Measurements from ENCODE around the gene SELPLG.
A peak's percentile ranks its signal among the peaks of the same experiment; 100 is the strongest.

DNA sequence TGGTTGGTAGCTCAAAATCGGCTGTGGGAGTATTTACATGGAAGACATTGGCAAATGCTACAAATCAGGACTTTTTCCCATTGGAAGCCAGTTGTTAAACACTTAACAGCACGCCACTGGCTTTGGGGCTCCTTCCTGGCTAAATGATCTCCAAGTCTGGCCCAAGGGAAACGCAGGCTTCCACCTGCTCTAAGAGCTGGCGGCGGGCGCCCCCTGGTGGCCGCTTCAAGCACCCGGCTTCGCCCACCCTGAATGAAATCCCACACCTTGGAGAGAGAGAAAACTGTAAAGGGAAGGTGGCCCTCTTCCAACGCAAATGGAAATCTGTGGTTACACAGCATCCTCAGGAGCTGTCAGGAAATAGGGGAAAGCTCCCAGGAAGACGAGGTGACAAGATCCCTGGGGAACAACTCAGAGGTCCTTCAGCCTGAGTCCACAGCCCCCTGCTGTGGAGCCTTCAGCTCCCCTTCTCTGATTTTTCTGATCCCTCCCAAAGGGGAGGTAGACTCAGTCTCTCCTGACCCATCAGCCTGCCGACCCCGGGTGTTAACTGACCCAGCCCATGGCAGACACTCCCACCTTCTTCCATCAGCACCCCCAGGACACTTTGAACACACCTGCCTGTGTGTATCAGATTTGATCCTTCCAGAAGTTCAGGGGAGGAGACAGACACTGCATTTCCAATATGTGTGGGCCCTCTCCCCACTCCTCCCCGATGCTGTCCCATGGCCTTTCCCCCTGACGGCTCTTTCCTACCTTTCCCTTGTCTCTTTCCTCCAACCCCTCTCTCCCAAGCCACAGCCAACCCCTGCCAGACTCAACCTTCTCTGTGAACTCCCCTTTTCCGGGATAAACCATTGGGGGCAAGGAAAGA, 15.4 kb downstream of the SELPLG start:
- TF ChIP-seq SP1 (IDR thresholded peaks at IDR 0.05) (no peak), RXRA (IDR thresholded peaks at IDR 0.05) (no peak), EGR1 (IDR thresholded peaks at IDR 0.05; ENCODE audit: low read depth in 2 of 2) (no peak), RAD21 (IDR thresholded peaks at IDR 0.05) (peak; percentile 95 to 96), HNF4A (conservative IDR thresholded peaks at IDR 0.05) (no peak), FOXA1 (IDR thresholded peaks at IDR 0.05) (no peak)
- TF ChIP-seq, protein P1, sequence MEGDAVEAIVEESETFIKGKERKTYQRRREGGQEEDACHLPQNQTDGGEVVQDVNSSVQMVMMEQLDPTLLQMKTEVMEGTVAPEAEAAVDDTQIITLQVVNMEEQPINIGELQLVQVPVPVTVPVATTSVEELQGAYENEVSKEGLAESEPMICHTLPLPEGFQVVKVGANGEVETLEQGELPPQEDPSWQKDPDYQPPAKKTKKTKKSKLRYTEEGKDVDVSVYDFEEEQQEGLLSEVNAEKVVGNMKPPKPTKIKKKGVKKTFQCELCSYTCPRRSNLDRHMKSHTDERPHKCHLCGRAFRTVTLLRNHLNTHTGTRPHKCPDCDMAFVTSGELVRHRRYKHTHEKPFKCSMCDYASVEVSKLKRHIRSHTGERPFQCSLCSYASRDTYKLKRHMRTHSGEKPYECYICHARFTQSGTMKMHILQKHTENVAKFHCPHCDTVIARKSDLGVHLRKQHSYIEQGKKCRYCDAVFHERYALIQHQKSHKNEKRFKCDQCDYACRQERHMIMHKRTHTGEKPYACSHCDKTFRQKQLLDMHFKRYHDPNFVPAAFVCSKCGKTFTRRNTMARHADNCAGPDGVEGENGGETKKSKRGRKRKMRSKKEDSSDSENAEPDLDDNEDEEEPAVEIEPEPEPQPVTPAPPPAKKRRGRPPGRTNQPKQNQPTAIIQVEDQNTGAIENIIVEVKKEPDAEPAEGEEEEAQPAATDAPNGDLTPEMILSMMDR (IDR thresholded peaks at IDR 0.05; ENCODE audit: low read depth, low read length, missing input control) = peak; percentile 84
- TF ChIP-seq, protein P2, sequence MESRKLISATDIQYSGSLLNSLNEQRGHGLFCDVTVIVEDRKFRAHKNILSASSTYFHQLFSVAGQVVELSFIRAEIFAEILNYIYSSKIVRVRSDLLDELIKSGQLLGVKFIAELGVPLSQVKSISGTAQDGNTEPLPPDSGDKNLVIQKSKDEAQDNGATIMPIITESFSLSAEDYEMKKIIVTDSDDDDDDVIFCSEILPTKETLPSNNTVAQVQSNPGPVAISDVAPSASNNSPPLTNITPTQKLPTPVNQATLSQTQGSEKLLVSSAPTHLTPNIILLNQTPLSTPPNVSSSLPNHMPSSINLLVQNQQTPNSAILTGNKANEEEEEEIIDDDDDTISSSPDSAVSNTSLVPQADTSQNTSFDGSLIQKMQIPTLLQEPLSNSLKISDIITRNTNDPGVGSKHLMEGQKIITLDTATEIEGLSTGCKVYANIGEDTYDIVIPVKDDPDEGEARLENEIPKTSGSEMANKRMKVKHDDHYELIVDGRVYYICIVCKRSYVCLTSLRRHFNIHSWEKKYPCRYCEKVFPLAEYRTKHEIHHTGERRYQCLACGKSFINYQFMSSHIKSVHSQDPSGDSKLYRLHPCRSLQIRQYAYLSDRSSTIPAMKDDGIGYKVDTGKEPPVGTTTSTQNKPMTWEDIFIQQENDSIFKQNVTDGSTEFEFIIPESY (IDR thresholded peaks at IDR 0.05) = no peak
- TF ChIP-seq, protein P3, sequence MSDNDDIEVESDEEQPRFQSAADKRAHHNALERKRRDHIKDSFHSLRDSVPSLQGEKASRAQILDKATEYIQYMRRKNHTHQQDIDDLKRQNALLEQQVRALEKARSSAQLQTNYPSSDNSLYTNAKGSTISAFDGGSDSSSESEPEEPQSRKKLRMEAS (IDR thresholded peaks at IDR 0.05) = no peak
- TF ChIP-seq, protein P4, sequence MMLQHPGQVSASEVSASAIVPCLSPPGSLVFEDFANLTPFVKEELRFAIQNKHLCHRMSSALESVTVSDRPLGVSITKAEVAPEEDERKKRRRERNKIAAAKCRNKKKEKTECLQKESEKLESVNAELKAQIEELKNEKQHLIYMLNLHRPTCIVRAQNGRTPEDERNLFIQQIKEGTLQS (IDR thresholded peaks at IDR 0.05) = no peak
- TF ChIP-seq, protein P5, sequence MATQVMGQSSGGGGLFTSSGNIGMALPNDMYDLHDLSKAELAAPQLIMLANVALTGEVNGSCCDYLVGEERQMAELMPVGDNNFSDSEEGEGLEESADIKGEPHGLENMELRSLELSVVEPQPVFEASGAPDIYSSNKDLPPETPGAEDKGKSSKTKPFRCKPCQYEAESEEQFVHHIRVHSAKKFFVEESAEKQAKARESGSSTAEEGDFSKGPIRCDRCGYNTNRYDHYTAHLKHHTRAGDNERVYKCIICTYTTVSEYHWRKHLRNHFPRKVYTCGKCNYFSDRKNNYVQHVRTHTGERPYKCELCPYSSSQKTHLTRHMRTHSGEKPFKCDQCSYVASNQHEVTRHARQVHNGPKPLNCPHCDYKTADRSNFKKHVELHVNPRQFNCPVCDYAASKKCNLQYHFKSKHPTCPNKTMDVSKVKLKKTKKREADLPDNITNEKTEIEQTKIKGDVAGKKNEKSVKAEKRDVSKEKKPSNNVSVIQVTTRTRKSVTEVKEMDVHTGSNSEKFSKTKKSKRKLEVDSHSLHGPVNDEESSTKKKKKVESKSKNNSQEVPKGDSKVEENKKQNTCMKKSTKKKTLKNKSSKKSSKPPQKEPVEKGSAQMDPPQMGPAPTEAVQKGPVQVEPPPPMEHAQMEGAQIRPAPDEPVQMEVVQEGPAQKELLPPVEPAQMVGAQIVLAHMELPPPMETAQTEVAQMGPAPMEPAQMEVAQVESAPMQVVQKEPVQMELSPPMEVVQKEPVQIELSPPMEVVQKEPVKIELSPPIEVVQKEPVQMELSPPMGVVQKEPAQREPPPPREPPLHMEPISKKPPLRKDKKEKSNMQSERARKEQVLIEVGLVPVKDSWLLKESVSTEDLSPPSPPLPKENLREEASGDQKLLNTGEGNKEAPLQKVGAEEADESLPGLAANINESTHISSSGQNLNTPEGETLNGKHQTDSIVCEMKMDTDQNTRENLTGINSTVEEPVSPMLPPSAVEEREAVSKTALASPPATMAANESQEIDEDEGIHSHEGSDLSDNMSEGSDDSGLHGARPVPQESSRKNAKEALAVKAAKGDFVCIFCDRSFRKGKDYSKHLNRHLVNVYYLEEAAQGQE (IDR thresholded peaks at IDR 0.05) = no peak

All from liver (tissue), 3 donors.